ENCODE results near the gene EME1.

DNA sequence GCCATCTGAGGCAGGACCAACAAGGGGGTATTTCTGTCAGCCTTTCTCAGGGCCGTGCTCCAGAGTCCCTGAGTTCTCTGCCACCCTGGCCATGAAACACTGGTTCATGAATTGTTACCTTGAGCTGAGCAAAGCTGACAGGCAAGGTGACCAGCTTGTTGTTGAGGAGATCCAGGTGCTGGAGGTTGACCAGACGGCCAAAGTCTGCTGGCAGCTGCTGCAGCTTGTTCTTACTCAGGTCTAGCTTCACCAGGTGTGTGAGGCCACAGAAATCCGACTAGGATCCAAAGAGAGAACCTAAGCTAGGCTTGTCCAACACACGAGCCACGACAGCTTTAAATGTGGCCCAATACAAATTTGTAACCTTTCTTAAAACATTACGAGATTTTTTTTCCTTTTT is 19.6 kb downstream of the EME1 start:
- TF ChIP-seq POLR2A (IDR thresholded peaks at IDR 0.05; ENCODE audit: low read depth, low read length) (no peak), POLR2AphosphoS5 (IDR thresholded peaks at IDR 0.05; ENCODE audit: low read depth, low read length) (no peak)
